Calu3 (cell line): ENCODE measurements around the gene ROBO2. TPM values are rescaled to one million over a fixed set of nuclear protein-coding genes. Genes with fewer than 3 reads are reported as not detected.

Experiments used
- BruUV-seq: library from RNA; stranded (reverse); fragments of 400-500 nt; replicated peaks from 2 replicates; lab custom pipeline; 2021; lab: Mats Ljungman, UMichigan
- CTCF ChIA-PET: fragments of 300-600 bp; sonication (Branson Sonifier 250); formaldehyde crosslinking; loops from one replicate; lab custom pipeline; 2022; ENCODE audit warnings: antibody characterized with exemption; lab: Charles Lee
- DNase-seq: peaks from one replicate; pipeline ENCODE4 v3.0.0; 2022
- H3K27ac Mint-ChIP-seq: one replicate; pipeline ENCODE4 v1.8.0; 2022; ENCODE audit warnings: mixed read lengths; ENCODE audit not compliant: unreplicated experiment
- H3K27me3 Mint-ChIP-seq: one replicate; pipeline ENCODE4 v1.8.0; 2022; ENCODE audit warnings: mixed read lengths; ENCODE audit not compliant: unreplicated experiment
- H3K36me3 Mint-ChIP-seq: one replicate; pipeline ENCODE4 v1.8.0; 2022; ENCODE audit warnings: mild to moderate bottlenecking, moderate library complexity, mixed read lengths; ENCODE audit not compliant: insufficient read depth, unreplicated experiment
- H3K4me1 Mint-ChIP-seq: one replicate; pipeline ENCODE4 v1.8.0; 2022; ENCODE audit warnings: mild to moderate bottlenecking, low read depth, mixed read lengths; ENCODE audit not compliant: unreplicated experiment
- H3K4me3 Mint-ChIP-seq: one replicate; pipeline ENCODE4 v1.8.0; 2022; ENCODE audit warnings: mild to moderate bottlenecking, low read depth, moderate library complexity, mixed read lengths; ENCODE audit not compliant: unreplicated experiment
- H3K9me3 Mint-ChIP-seq: one replicate; pipeline ENCODE4 v1.8.0; 2022; ENCODE audit warnings: low read depth, mixed read lengths; ENCODE audit not compliant: unreplicated experiment
- CTCF ChIP-seq: fragments of 200-600 bp; IDR thresholded peaks from one replicate; pipeline ENCODE4 v1.8.0; 2022; ENCODE audit warnings: antibody characterized with exemption; ENCODE audit not compliant: unreplicated experiment
- intact Hi-C: fragments of 100-400 bp; cut with micrococcal nuclease; formaldehyde crosslinking; loops from one replicate; pipeline ENCODE4 v1.10.0; 2022; ENCODE audit not compliant: unreplicated experiment
- total RNA-seq: library from RNA; stranded (reverse); gene quantifications from 2 replicates; pipeline ENCODE4 v1.2.3, GENCODE V29; 2022

Gene ROBO2
- total RNA-seq, 1 experiment from 2014 or later = not detected

GRCh38 chr3:77462951-77463350 is 423.1 kb downstream of the ROBO2 start:
- BruUV-seq = no TSS peak
- no peak overlapping the region for H3K4me3 Mint-ChIP-seq
- H3K27me3 Mint-ChIP-seq = no peaks in the 10 kb centered on the region
- no peak overlapping the region for H3K27ac Mint-ChIP-seq
- H3K9me3 Mint-ChIP-seq = peaks cover 6% of the 10 kb centered on the region
- TF ChIP-seq CTCF = no peak
- DNase-seq = no peak
- CTCF ChIA-PET = no interaction called here
- peaks cover 13% of the 10 kb centered on the region for H3K4me1 Mint-ChIP-seq
- intact Hi-C loops = no loop called here
- no peaks in the 10 kb centered on the region for H3K36me3 Mint-ChIP-seq

GRCh38 chr3:77464111-77464688 is 424.3 kb downstream of the ROBO2 start:
- no peak for DNase-seq
- peaks cover 22% of the 10 kb centered on the region for H3K4me1 Mint-ChIP-seq
- no peak for TF ChIP-seq CTCF
- no peak overlapping the region for H3K4me3 Mint-ChIP-seq
- peaks cover 6% of the 10 kb centered on the region for H3K9me3 Mint-ChIP-seq
- CTCF ChIA-PET = no interaction called here
- H3K27me3 Mint-ChIP-seq = no peaks in the 10 kb centered on the region
- no peak overlapping the region for H3K27ac Mint-ChIP-seq
- intact Hi-C loops = no loop called here
- no peaks in the 10 kb centered on the region for H3K36me3 Mint-ChIP-seq
- BruUV-seq = no TSS peak

DNA sequence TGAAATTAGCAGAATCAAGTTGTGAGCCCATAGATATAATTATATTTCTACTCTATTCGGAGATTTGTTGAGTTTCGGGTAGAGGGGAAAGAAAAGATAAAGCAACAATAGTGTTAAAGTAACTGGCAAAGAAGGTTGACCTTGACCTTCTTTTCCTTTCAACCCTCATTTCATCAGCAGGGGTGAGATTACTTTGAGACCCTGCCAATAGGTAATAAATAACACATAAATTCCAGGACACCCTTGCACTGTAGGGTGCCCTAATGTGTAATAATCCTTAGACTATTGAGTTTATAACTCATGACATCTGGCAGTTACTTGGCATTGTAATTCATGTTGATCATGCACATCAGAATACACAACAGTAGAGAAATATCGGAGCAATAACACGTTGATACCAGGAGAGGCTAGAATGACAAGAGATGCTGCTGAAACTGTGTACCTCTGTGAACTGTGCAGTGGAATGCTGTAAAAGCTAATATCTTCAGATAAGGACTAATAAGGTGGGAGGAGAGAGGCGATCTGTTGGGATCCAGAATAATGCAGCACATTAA is 426.7 kb downstream of the ROBO2 start:
- H3K4me1 Mint-ChIP-seq = peaks cover 22% of the 10 kb centered on the region
- H3K9me3 Mint-ChIP-seq = no peaks in the 10 kb centered on the region
- no peaks in the 10 kb centered on the region for H3K27me3 Mint-ChIP-seq
- intact Hi-C loops = no loop called here
- H3K27ac Mint-ChIP-seq = no peak overlapping the region
- CTCF ChIA-PET = no interaction called here
- no peaks in the 10 kb centered on the region for H3K36me3 Mint-ChIP-seq
- TF ChIP-seq CTCF = no peak
- BruUV-seq = no TSS peak
- DNase-seq = no peak
- H3K4me3 Mint-ChIP-seq = no peak overlapping the region

DNA sequence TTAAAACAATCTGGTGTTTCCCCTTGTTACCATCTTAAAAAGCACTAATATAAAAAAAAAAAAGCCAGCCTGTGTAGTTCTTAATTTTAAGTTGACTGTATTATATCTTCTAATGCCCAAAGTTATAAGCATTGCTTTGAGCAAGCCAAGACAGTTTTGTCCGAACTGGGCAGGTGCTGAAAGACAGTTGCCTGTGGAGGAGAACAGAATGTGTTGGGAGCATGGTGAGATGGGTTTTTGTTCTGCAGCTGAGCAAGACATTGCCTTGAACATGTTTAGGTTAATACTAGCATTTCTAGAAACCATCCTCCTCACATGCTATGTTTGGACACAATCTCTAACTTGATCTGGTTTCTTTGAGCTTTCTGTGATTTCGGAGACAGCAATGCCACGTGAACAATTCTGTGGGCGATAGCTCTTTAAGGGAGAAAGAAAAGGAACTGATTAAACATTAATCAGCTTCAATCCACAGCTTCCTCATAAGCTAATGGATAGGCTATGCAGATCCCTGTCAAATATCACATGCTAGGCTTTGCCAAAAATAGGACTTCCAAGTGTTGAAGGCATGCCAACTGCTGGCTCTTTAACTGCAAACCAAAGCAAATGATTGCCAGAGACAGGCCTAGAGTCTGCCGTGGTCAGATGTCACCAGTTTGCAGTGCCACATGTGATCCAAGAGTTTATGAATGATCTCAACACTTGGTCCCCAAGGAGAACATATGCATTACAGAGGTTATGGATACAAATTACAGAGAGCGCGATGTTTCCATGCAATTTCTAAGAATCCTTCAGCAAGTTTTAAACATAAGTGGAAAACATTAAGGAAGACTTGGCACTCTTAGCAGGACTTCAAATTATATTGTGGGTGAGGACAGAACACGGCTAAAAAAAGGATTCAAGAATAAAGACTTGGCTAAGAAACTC is 428.1 kb downstream of the ROBO2 start:
- peaks cover 2% of the 10 kb centered on the region for H3K9me3 Mint-ChIP-seq
- no peaks in the 10 kb centered on the region for H3K36me3 Mint-ChIP-seq
- H3K4me1 Mint-ChIP-seq = peaks cover 22% of the 10 kb centered on the region
- DNase-seq = peak; percentile 38
- no peak for TF ChIP-seq CTCF
- H3K27ac Mint-ChIP-seq = no peak overlapping the region
- intact Hi-C loops = no loop called here
- H3K4me3 Mint-ChIP-seq = no peak overlapping the region
- BruUV-seq = no TSS peak
- CTCF ChIA-PET = interaction anchor here (0.5 kb wide), 1 partner anchor 41 kb away, joined by 3 read pairs; no protein-coding TSS in a partner anchor
- H3K27me3 Mint-ChIP-seq = no peaks in the 10 kb centered on the region
